A204.1 (cell line): ENCODE measurements around the gene BTBD16.

Experiments used
- FAIRE-seq: peaks from 2 replicates; lab custom pipeline; 2012; peaks lifted over from hg19 to GRCh38; lab: Jason Lieb, UNC

BTBD16 gene

GRCh38 chr10:122311716-122312115 is 40.6 kb downstream of the BTBD16 start:
- FAIRE-seq, result no peak

GRCh38 chr10:122316224-122316884 is 45.3 kb downstream of the BTBD16 start:
- no peak for FAIRE-seq

GRCh38 chr10:122321960-122322359 is 50.9 kb downstream of the BTBD16 start:
- no peak for FAIRE-seq

GRCh38 chr10:122323189-122323588 is 52.1 kb downstream of the BTBD16 start:
- no peak for FAIRE-seq

GRCh38 chr10:122323941-122324675 is 53.0 kb downstream of the BTBD16 start:
- FAIRE-seq, result no peak

GRCh38 chr10:122325235-122325634 is 54.1 kb downstream of the BTBD16 start:
- FAIRE-seq, result no peak

- no peak for FAIRE-seq
Observed at GRCh38 chr10:122326385-122326784, 55.3 kb downstream of the BTBD16 start.

- no peak for FAIRE-seq
Observed at GRCh38 chr10:122326806-122327205, 55.7 kb downstream of the BTBD16 start.

- no peak for FAIRE-seq
Observed at GRCh38 chr10:122327237-122328206, 56.4 kb downstream of the BTBD16 start.

- no peak for FAIRE-seq
Observed at GRCh38 chr10:122328676-122329075, 57.6 kb downstream of the BTBD16 start.

- FAIRE-seq, result no peak
Observed at GRCh38 chr10:122329416-122329815, 58.3 kb downstream of the BTBD16 start.

- FAIRE-seq, result no peak
Observed at GRCh38 chr10:122331100-122331499, 60.0 kb downstream of the BTBD16 start.

GRCh38 chr10:122331615-122332446 is 60.7 kb downstream of the BTBD16 start:
- no peak for FAIRE-seq

- no peak for FAIRE-seq
Observed at GRCh38 chr10:122333037-122333436, 61.9 kb downstream of the BTBD16 start.

GRCh38 chr10:122336332-122336731 is 65.2 kb downstream of the BTBD16 start:
- no peak for FAIRE-seq

- FAIRE-seq, result no peak
Observed at GRCh38 chr10:122336961-122337360, 65.9 kb downstream of the BTBD16 start.

GRCh38 chr10:122338609-122339441 is 67.7 kb downstream of the BTBD16 start:
- FAIRE-seq, result no peak

GRCh38 chr10:122341141-122341810 is 70.2 kb downstream of the BTBD16 start:
- no peak for FAIRE-seq

- FAIRE-seq, result no peak
Observed at GRCh38 chr10:122342293-122343134, 71.4 kb downstream of the BTBD16 start.
